Keratinocyte (primary cell): Measurements from ENCODE around the gene CALHM5.

Source experiments
- CTCF ChIP-seq, 3 experiments: IDR thresholded peaks in 1 of 3; conservative IDR thresholded peaks in 1 of 3; optimal IDR thresholded peaks in 1 of 3; 2 replicates in 2 of 3; 3 replicates in 1 of 3; pipeline versions ENCODE3 to v1.5.1; 2011; ENCODE audit warnings: low read length in 3 of 3, mild to moderate bottlenecking in 3 of 3, moderate library complexity in 2 of 3, control low read depth in 1 of 3, inconsistent platforms in 1 of 3; ENCODE audit not compliant: insufficient read depth in 2 of 3; ENCODE audit errors: extremely low read depth in 1 of 3
- EZH2 ChIP-seq: IDR thresholded peaks from one replicate; pipeline ENCODE4 v1.6.1; 2012; ENCODE audit warnings: inconsistent platforms, mild to moderate bottlenecking, low read length, moderate library complexity

- no peak for TF ChIP-seq CTCF (optimal IDR thresholded peaks at IDR 0.05 in 1 of 3, IDR thresholded peaks at IDR 0.05 in 1 of 3, conservative IDR thresholded peaks at IDR 0.05 in 1 of 3; ENCODE audit: extremely low read depth in 1 of 3, insufficient read depth in 2 of 3, low read length in 3 of 3)
- no peak for TF ChIP-seq EZH2
Observed at GRCh38 chr6:116468293-116468692, 43.1 kb upstream of the CALHM5 start.
